Stomach (tissue), 4 donors: Measurements from ENCODE around the gene FLCN.

ENCODE experiments used
- EP300 ChIP-seq: sonication (generic); formaldehyde crosslinking; IDR thresholded peaks from one replicate; pipeline ENCODE4 v1.6.1; 2017; ENCODE audit warnings: antibody characterized with exemption
- POLR2A ChIP-seq, 4 donors: fragments of 450-650 bp; IDR thresholded peaks; one replicate each; pipeline ENCODE4 v1.6.1; 2016; ENCODE audit warnings: antibody characterized with exemption in 4 of 4, control low read depth in 2 of 4, mild to moderate bottlenecking in 1 of 4, moderate library complexity in 1 of 4
- POLR2AphosphoS5 ChIP-seq, 3 donors: sonication (generic); formaldehyde crosslinking; IDR thresholded peaks; one replicate each; pipeline ENCODE4 v1.6.1; 2016; ENCODE audit warnings: antibody characterized with exemption in 3 of 3
- TF ChIP-seq, protein P1 (sequence below), 7 experiments: fragments of 450-650 bp in 4 of 7; fragments of 200-600 bp in 3 of 7; sonication (generic) in 3 of 7; IDR thresholded peaks; one replicate each; pipeline ENCODE4 v1.5.1; 2016 to 2019; ENCODE audit warnings: antibody characterized with exemption in 7 of 7, control low read depth in 2 of 7, mild to moderate bottlenecking in 1 of 7

DNA sequence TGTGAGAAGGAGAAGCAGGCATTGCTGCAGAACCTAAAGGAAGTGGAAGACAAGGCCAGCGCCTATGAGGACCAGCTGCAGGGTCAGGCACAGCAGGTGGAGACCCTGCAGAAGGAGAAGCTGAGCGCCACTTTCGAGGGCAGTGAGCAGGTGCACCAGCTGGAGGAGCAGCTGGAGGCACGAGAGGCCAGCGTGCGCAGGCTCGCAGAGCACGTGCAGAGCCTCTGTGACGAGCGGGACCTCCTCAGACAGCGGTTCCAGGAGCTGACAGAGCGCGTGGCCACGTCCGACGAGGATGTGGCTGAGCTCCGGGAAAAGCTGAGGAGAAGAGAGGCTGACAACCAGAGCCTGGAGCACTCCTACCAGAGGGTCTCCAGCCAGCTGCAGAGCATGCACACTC lies 72.3 kb downstream of the FLCN start:
- no peak for TF ChIP-seq POLR2A (IDR thresholded peaks at IDR 0.05)
- TF ChIP-seq, protein P1, sequence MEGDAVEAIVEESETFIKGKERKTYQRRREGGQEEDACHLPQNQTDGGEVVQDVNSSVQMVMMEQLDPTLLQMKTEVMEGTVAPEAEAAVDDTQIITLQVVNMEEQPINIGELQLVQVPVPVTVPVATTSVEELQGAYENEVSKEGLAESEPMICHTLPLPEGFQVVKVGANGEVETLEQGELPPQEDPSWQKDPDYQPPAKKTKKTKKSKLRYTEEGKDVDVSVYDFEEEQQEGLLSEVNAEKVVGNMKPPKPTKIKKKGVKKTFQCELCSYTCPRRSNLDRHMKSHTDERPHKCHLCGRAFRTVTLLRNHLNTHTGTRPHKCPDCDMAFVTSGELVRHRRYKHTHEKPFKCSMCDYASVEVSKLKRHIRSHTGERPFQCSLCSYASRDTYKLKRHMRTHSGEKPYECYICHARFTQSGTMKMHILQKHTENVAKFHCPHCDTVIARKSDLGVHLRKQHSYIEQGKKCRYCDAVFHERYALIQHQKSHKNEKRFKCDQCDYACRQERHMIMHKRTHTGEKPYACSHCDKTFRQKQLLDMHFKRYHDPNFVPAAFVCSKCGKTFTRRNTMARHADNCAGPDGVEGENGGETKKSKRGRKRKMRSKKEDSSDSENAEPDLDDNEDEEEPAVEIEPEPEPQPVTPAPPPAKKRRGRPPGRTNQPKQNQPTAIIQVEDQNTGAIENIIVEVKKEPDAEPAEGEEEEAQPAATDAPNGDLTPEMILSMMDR (IDR thresholded peaks at IDR 0.05): no peak
- no peak for TF ChIP-seq POLR2AphosphoS5 (IDR thresholded peaks at IDR 0.05)
- no peak for TF ChIP-seq EP300
